B cell (primary cell): ENCODE data around the gene SWAP70. TPM values are rescaled to one million over a fixed set of nuclear protein-coding genes. Genes with fewer than 3 reads are reported as not detected.

Experiments used
- ATAC-seq: fragments of 200-7000 bp; cut with Tn5 transposase; one replicate; pipeline ENCODE4 v1.10.0; 2021; ENCODE audit warnings: low read depth, mild to moderate bottlenecking, moderate number of reproducible peaks, moderate library complexity
- CTCF ChIA-PET: fragments of 350-600 bp; sonication (Branson Sonifier 250); formaldehyde crosslinking; loops from one replicate; lab custom pipeline; 2021; ENCODE audit warnings: antibody characterized with exemption, inconsistent platforms; lab: Charles Lee
- POLR2A ChIA-PET: fragments of 350-600 bp; sonication (Branson Sonifier 250); formaldehyde crosslinking; loops from one replicate; lab custom pipeline; 2021; ENCODE audit warnings: antibody characterized with exemption; lab: Charles Lee
- DNase-seq: peaks from one replicate; pipeline ENCODE4 v3.0.0; 2013
- H2AFZ ChIP-seq: 2 replicates; pipeline ENCODE4 v1.6.1; 2012; ENCODE audit warnings: mild to moderate bottlenecking, low read depth, low read length; ENCODE audit not compliant: insufficient read depth, poor library complexity, severe bottlenecking
- H3K27ac ChIP-seq, 2 donors: 1 replicate in 1 of 2; 2 replicates in 1 of 2; pipeline ENCODE4 v1.5.1; 2012 to 2013; ENCODE audit warnings: low read length in 2 of 2, mild to moderate bottlenecking in 2 of 2, moderate library complexity in 1 of 2
- H3K27me3 ChIP-seq, 4 experiments: fragments of 200-600 bp in 1 of 4; sonication (generic) in 1 of 4; replicated peaks in 1 of 4; 1 replicate in 2 of 4; 2 replicates in 2 of 4; pipeline versions ENCODE4 v1.6.1 to v1.7.0; 2013 to 2016; ENCODE audit warnings: low read length in 3 of 4, mild to moderate bottlenecking in 2 of 4, mixed read lengths in 1 of 4, moderate library complexity in 1 of 4; ENCODE audit not compliant: insufficient read depth in 4 of 4, control insufficient read depth in 3 of 4; ENCODE audit errors: control extremely low read depth in 1 of 4
- H3K36me3 ChIP-seq, 2 experiments: replicated peaks in 1 of 2; 1 replicate in 1 of 2; 2 replicates in 1 of 2; pipeline versions ENCODE4 v1.6.1 to v1.7.1; 2013; ENCODE audit warnings: low read length in 1 of 2; ENCODE audit not compliant: insufficient read depth in 2 of 2, control insufficient read depth in 1 of 2; ENCODE audit errors: control extremely low read depth in 1 of 2, extremely low read depth in 1 of 2
- H3K4me1 ChIP-seq, 2 donors: fragments of 200-600 bp in 1 of 2; sonication (generic) in 1 of 2; 1 replicate in 1 of 2; 2 replicates in 1 of 2; pipeline versions ENCODE4 v1.5.1 to v1.6.1; 2013 to 2017; ENCODE audit warnings: low read length in 2 of 2; ENCODE audit not compliant: control insufficient read depth in 2 of 2, insufficient read depth in 2 of 2
- H3K4me2 ChIP-seq: replicated peaks from 2 replicates; pipeline ENCODE3; 2012; ENCODE audit warnings: mild to moderate bottlenecking, low read depth, low read length; ENCODE audit not compliant: poor library complexity, severe bottlenecking
- H3K4me3 ChIP-seq, 5 experiments: fragments of 200-600 bp in 1 of 5; sonication (generic) in 1 of 5; 1 replicate in 3 of 5; 2 replicates in 2 of 5; pipeline versions ENCODE4 v1.5.1 to v1.7.0; 2011 to 2016; ENCODE audit warnings: low read length in 4 of 5, mild to moderate bottlenecking in 4 of 5, low read depth in 2 of 5, control low read depth in 1 of 5, moderate library complexity in 1 of 5; ENCODE audit not compliant: insufficient read depth in 1 of 5; ENCODE audit errors: control extremely low read depth in 1 of 5, extremely low read depth in 1 of 5
- H3K79me2 ChIP-seq: fragments of 200-600 bp; sonication (generic); one replicate; pipeline ENCODE4 v1.6.0; 2016; ENCODE audit warnings: low read length; ENCODE audit not compliant: control insufficient read depth, insufficient read depth
- H3K9ac ChIP-seq: fragments of 200-600 bp; sonication (generic); 2 replicates; pipeline ENCODE4 v1.6.1; 2017; ENCODE audit warnings: mild to moderate bottlenecking, low read length, moderate library complexity
- H3K9me3 ChIP-seq, 3 donors: one replicate each; pipeline versions ENCODE4 v1.6.1 to v1.7.1; 2013; ENCODE audit warnings: low read length in 2 of 3; ENCODE audit not compliant: control insufficient read depth in 2 of 3, insufficient read depth in 1 of 3; ENCODE audit errors: control extremely low read depth in 1 of 3
- H4K20me1 ChIP-seq: 2 replicates; pipeline ENCODE4 v1.6.0; 2012; ENCODE audit warnings: mild to moderate bottlenecking, low read length; ENCODE audit not compliant: insufficient read depth, control insufficient read depth, poor library complexity, severe bottlenecking
- H3K27ac Mint-ChIP-seq: one replicate; pipeline ENCODE4 v1.8.0; 2021; ENCODE audit warnings: mixed read lengths
- H3K27me3 Mint-ChIP-seq: one replicate; pipeline ENCODE4 v1.8.0; 2021; ENCODE audit warnings: mixed read lengths
- H3K4me1 Mint-ChIP-seq: one replicate; pipeline ENCODE4 v1.8.0; 2021; ENCODE audit warnings: mixed read lengths
- H3K4me3 Mint-ChIP-seq: one replicate; pipeline ENCODE4 v1.8.0; 2021; ENCODE audit warnings: mixed read lengths
- H3K9me3 Mint-ChIP-seq: one replicate; pipeline ENCODE4 v1.8.0; 2022; ENCODE audit warnings: mixed read lengths; ENCODE audit not compliant: insufficient read depth
- EZH2 ChIP-seq: IDR thresholded peaks from 2 replicates; pipeline ENCODE4 v1.6.1; 2012; ENCODE audit warnings: borderline replicate concordance, low read depth, mild to moderate bottlenecking, moderate library complexity, low read length; ENCODE audit not compliant: insufficient read depth, poor library complexity, severe bottlenecking
- WGBS: methylation state at CpG from one replicate; pipeline ENCODE4 v1.1.5; 2013; ENCODE audit warnings: missing lambda C conversion rate; ENCODE audit not compliant: insufficient coverage; 5-methylcytosine and 5-hydroxymethylcytosine counted together
- intact Hi-C: fragments of 100-400 bp; cut with micrococcal nuclease; formaldehyde crosslinking; loops from one replicate; pipeline ENCODE4 v1.10.0; 2022
- polyA plus RNA-seq: library from polyadenylated mRNA; depleted of rRNA; stranded (reverse); fragments of >200 nt; gene quantifications from 2 replicates; pipeline ENCODE4 v1.2.3, GENCODE V29; 2012
- total RNA-seq, 2 donors: library from RNA; stranded (reverse); fragments of 120-200 nt in 1 of 2; gene quantifications; 1 replicate in 1 of 2; 2 replicates in 1 of 2; pipeline versions ENCODE4 v1.2.3 to v1.2.4, GENCODE V29; 2013 to 2022
- TF ChIP-seq, protein P1 (sequence below): fragments of 200-600 bp; IDR thresholded peaks from one replicate; pipeline ENCODE4 v1.8.0; 2022; ENCODE audit warnings: antibody characterized with exemption, mild to moderate bottlenecking

SWAP70 gene
- total and polyA plus RNA-seq, 2 donors (not counting 1 experiment from before 2014, with no cell fraction given): 69.8 to 200 TPM

DNA sequence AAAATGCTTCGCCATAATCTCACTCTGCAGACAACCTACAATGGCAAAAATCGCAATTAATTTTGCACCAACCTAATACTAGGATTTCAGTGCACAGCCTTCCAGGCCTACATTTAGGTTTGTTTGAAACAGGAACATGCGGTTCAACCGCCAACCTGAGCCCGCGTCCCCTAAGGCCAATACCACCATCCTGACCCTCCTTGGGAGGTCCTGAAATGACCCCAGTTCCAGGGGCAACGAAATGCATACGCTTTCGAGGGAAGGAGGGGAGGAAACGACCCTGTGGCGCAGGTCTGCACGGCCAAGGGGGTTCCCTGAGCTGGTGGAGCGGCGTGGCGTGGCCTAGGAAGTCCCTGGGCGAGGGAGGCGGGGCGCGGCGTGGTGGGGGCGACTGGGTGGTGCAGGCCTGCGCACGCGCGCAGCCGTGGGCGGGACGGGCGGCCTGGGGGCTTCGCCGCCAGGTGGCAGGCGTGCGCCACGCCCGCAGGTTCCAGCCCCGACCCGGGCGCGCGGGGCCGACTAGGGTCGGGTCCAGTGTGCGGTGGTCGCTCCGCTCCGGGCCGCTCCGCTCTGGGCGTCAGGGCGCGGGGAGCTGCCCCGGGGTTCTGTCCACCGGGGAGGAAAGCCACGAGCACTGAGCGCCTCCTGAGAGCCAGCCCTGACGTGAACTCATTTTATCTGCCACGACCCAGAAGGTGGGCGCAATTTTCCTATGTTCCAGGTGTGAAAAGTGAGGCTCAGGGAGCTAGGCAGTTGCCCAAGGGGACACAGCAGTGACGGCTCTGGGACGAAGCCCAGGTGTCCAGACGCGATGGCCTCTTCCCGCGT is 94.1 kb downstream of the SWAP70 start:
- under 1% methylated on average over 59 of the region's 64 CpGs for WGBS
- POLR2A ChIA-PET: interaction anchor here (0.6 to 2.3 kb wide), 7 partner anchors 93 to 553 kb away, joined by 3 to 10 read pairs (median 3); partner anchors contain the start of genes ADM and ZNF143
- peaks cover 46% of the 10 kb centered on the region for H3K79me2 ChIP-seq
- DNase-seq: peak; percentile 96
- Mint-ChIP-seq H3K4me1 (peaks cover 79% of the 10 kb centered on the region), H3K27me3 (no peaks in the 10 kb centered on the region), H3K4me3 (peak overlapping the region; percentile 91), H3K27ac (peak overlapping the region; percentile 97), H3K9me3 (no peaks in the 10 kb centered on the region)
- TF ChIP-seq, protein P1, sequence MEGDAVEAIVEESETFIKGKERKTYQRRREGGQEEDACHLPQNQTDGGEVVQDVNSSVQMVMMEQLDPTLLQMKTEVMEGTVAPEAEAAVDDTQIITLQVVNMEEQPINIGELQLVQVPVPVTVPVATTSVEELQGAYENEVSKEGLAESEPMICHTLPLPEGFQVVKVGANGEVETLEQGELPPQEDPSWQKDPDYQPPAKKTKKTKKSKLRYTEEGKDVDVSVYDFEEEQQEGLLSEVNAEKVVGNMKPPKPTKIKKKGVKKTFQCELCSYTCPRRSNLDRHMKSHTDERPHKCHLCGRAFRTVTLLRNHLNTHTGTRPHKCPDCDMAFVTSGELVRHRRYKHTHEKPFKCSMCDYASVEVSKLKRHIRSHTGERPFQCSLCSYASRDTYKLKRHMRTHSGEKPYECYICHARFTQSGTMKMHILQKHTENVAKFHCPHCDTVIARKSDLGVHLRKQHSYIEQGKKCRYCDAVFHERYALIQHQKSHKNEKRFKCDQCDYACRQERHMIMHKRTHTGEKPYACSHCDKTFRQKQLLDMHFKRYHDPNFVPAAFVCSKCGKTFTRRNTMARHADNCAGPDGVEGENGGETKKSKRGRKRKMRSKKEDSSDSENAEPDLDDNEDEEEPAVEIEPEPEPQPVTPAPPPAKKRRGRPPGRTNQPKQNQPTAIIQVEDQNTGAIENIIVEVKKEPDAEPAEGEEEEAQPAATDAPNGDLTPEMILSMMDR: peak; percentile 85
- no peak for TF ChIP-seq EZH2
- H3K9me3 ChIP-seq: no peaks in the 10 kb centered on the region
- CTCF ChIA-PET: interaction anchor here (1.0 to 3.8 kb wide), 23 partner anchors 8 to 567 kb away, joined by 3 to 56 read pairs (median 11); partner anchors contain the start of genes ADM and WEE1
- no peaks in the 10 kb centered on the region for H4K20me1 ChIP-seq
- H3K4me1 ChIP-seq: peaks cover 55 to 60% of the 10 kb centered on the region in 2 donors
- H2AFZ ChIP-seq: peak overlapping the region; percentile 95
- no peaks in the 10 kb centered on the region for H3K27me3 ChIP-seq
- H3K4me2 ChIP-seq: peak overlapping the region; percentile 94
- H3K9ac ChIP-seq: peak overlapping the region; percentile 89
- H3K4me3 ChIP-seq: peak overlapping the region; percentile 76 to 94 (median 79)
- H3K36me3 ChIP-seq: no peaks in the 10 kb centered on the region
- H3K27ac ChIP-seq: peak overlapping the region; percentile 88 to 89
- ATAC-seq: peak; percentile 59
- intact Hi-C loops: loop anchor here (1.0 to 10.0 kb wide), 7 partner anchors 215 to 1097 kb away; partner anchors contain the start of genes TMEM41B and ZBED5
